GM21447 (cell line): Measurements from ENCODE around the gene NAV2.

Experiments used
- ATAC-seq: cut with Tn5 transposase; IDR thresholded peaks from one replicate; pipeline ENCODE4 v1.9.1; 2021; ENCODE audit not compliant: unreplicated experiment

Gene NAV2

DNA sequence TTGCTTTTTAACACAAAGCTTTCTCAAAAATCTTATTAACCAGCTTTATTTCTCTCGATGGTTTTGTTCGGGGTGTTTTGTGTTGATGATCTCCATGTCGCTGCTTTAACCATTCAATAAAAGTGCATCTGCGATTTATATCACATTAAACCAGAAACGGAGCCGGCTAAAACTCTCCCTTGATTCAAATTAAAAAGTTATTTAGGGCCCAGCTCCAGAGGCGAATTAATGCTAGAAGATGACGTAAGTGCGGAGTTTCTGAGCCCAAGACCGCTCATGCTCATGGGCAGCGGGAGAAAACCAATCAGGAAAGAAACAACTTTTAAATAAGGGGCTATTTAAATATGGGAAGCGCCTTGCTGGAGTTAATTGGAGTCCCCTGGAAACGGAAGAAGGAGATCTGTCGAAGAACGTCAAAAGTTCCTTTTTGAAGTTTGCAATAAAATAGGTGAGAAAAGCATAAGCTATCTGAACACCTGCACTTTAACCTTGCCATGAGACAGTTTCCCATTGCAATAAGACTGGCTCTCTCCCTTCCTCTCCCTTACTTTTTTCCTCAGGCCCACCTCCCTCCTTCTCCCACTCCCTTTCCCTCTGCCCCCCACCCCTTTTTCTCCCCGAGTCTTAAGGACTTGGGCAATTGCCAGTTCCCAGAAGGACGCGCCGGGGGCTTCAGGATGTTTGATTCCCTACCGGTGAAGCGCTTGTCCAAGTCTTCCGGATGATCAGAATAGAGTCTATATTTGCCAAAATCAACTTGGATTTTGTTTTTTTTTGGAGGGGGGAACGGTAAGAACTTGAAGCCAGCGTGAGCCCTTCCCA lies 449.5 kb downstream of the NAV2 start:
- ATAC-seq = no peak

DNA sequence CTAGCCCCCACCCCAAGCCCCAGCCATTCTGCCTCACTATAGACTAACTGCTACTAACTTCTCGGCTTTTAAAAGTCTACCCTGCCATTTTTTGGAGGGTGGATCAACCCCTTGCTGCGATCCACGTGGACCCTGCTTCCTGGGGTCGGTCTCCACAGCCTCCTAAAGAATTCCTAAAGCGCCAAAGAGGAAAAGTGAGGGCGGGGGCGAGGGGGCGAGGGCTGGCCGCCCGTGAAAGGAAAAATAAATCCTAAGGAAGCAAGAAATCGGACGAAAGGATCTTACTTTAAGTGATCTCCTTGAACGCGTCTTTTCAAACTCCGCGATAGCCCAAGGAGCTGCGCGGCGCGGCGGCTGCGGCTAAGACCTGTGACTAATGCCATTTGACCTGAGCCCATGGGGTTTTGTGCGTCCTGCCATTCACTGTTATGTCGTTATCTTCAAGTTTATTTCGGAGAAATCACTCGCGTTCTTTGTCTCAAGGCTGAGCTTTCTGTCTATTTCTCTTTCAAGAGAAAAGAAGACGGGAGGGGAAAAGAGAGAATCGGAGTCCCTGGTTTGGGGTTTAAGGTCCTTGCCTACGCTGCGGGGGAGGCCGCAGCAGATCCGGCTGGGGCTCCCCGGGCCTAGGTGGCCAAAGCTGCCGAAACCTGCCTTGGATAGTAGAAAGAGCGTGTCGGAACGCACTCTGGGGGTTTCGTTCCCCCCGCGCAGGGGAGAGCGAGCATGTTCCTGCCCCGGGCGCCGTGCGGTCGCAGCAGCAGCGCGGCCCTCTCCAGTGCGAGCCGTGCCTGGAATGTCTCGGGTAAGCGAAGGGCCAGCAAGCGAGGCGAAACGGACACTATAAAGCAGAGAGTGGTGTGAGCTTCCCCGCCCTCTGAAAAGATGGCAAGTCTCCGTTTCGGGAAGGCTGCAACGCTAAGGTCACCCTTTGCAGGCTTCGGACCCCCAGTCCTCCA lies 450.5 kb downstream of the NAV2 start:
- no peak for ATAC-seq

DNA sequence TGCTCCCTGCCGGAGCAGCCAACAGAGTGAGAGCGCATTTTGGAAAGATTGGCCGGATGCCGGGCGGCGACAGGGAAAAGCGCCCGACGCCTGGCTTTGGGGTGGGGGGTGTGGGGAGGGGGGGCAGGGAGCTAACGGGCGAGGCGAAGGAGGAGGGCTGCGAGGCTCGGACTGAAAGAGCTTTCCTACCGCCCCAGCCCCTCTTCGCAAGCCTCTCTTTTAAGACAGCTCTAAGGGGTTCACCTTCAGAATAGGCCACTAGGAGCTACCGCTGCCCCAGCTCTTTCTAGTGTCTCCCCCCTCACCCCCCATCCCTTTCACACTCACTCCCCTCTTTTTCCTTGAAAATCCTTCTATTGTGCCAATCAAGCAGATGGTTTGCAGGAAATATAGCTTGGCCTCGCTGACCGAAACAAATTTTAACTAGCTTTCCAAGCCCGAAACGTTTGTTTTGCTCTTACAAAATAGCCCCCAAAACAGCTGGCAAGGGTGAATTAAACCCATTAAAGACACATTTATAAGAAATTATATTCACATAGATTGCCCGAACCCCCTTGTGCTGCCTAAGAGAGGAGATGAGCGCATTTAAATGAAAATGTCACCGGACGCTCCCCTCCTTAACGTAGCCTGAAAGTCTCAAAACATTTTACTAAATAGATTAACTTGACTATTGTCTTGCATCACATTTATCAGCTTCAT lies 451.3 kb downstream of the NAV2 start:
- no peak for ATAC-seq
